K562 (cell line): Measurements from ENCODE around the gene SRCAP. TPM values are rescaled to one million over a fixed set of nuclear protein-coding genes. Genes with fewer than 3 reads are reported as not detected.

Source experiments
- ARID2 ChIP-seq: fragments of 450-650 bp; IDR thresholded peaks from 2 replicates; pipeline ENCODE4 v1.6.1; 2017; ENCODE audit warnings: antibody characterized with exemption, mild to moderate bottlenecking
- CAMTA2 ChIP-seq: fragments of 250-450 bp; sonication (Bioruptor Pico); conservative IDR thresholded peaks from 2 replicates; pipeline ENCODE4 v1.5.1; 2022
- CTBP1 ChIP-seq: fragments of 450-650 bp; IDR thresholded peaks from 2 replicates; pipeline ENCODE4 v1.6.1; 2016; ENCODE audit warnings: borderline replicate concordance
- ERF ChIP-seq: fragments of 450-650 bp; formaldehyde crosslinking; IDR thresholded peaks from 2 replicates; pipeline ENCODE4 v1.4.0; 2020; ENCODE audit warnings: mild to moderate bottlenecking, mixed read lengths
- FIP1L1 ChIP-seq: fragments of 200-400 bp; formaldehyde crosslinking; IDR thresholded peaks from 2 replicates; pipeline ENCODE4 v1.6.1; 2018; ENCODE audit warnings: mild to moderate bottlenecking, low read depth, low read length; ENCODE audit not compliant: poor library complexity, severe bottlenecking
- GTF2F1 ChIP-seq: IDR thresholded peaks from 2 replicates; pipeline ENCODE4 v1.6.1; 2011; ENCODE audit warnings: low read depth, low read length, improper control_type of control experiment
- KLF1 ChIP-seq: fragments of 450-650 bp; IDR thresholded peaks from 2 replicates; pipeline ENCODE4 v1.6.1; 2016; ENCODE audit warnings: missing genetic modification characterization, missing compliant biosample characterization
- L3MBTL2 ChIP-seq: fragments of 450-650 bp; IDR thresholded peaks from 2 replicates; pipeline ENCODE4 v1.6.1; 2016; ENCODE audit warnings: mild to moderate bottlenecking, moderate library complexity
- MXI1 ChIP-seq: IDR thresholded peaks from 2 replicates; pipeline ENCODE4 v1.6.1; 2011; ENCODE audit warnings: low read depth, mild to moderate bottlenecking, improper control_type of control experiment, low read length
- PHB2 ChIP-seq: fragments of 450-650 bp; IDR thresholded peaks from 2 replicates; pipeline ENCODE4 v1.6.1; 2017; ENCODE audit warnings: low read depth
- PHF20 ChIP-seq: fragments of 450-650 bp; IDR thresholded peaks from 2 replicates; pipeline ENCODE4 v1.6.1; 2018; ENCODE audit not compliant: partially characterized antibody
- PHF8 ChIP-seq: fragments of 200-600 bp; sonication (generic); IDR thresholded peaks from 2 replicates; pipeline ENCODE4 v1.6.1; 2012; ENCODE audit warnings: mixed run types, mild to moderate bottlenecking, inconsistent platforms, low read length, moderate library complexity, borderline replicate concordance
- RB1 ChIP-seq: fragments of 450-650 bp; IDR thresholded peaks from 2 replicates; pipeline ENCODE4 v1.6.1; 2017; ENCODE audit warnings: low read depth, mild to moderate bottlenecking
- REST ChIP-seq, 2 experiments: fragments of 450-650 bp; formaldehyde crosslinking in 1 of 2; IDR thresholded peaks; 2 replicates each; pipeline versions ENCODE4 v1.4.0 to v1.6.1; 2014 to 2020; ENCODE audit warnings: mild to moderate bottlenecking in 2 of 2, borderline replicate concordance in 1 of 2, low read depth in 1 of 2
- SMAD4 ChIP-seq: fragments of 250-450 bp; sonication (Bioruptor Pico); conservative IDR thresholded peaks from 2 replicates; pipeline ENCODE4 v1.8.0; 2021; ENCODE audit warnings: inconsistent platforms, mild to moderate bottlenecking, moderate library complexity
- TAF9B ChIP-seq: fragments of 450-650 bp; IDR thresholded peaks from 2 replicates; pipeline ENCODE4 v1.6.1; 2018; ENCODE audit warnings: mild to moderate bottlenecking; ENCODE audit not compliant: partially characterized antibody
- TBP ChIP-seq: optimal IDR thresholded peaks from 2 replicates; pipeline ENCODE3; 2011; ENCODE audit warnings: low read depth, low read length, improper control_type of control experiment
- polyA plus RNA-seq, 8 experiments: library from polyadenylated mRNA; depleted of rRNA in 4 of 8; stranded (reverse) in 5 of 8; unstranded in 3 of 8; fragments of >200 nt; fragmentation: Nextera tagmentation in 2 of 8; fragmentation: Illumina TruSeq in 1 of 8; extraction: Ambion mirVana in 2 of 8; extraction: Trizol in 1 of 8; gene quantifications; 2 replicates each; pipeline versions ENCODE4 v1.2.1 to v1.2.3, GENCODE V29; 2011 to 2014; ENCODE audit warnings: inconsistent platforms in 1 of 8, missing spikeins in 1 of 8
- total RNA-seq, 7 experiments: library from RNA; depleted of rRNA in 6 of 7; stranded (reverse); fragments of >200 nt in 6 of 7; fragmentation: Illumina TruSeq in 2 of 7; extraction: Trizol in 2 of 7; gene quantifications; 2 replicates each; pipeline versions ENCODE4 v1.2.1 to v1.2.3, GENCODE V29; 2011 to 2021; ENCODE audit warnings: low replicate concordance in 1 of 7
- TF ChIP-seq, protein P1 (sequence below): IDR thresholded peaks from 2 replicates; pipeline ENCODE4 v1.6.1; 2011; ENCODE audit warnings: borderline replicate concordance, low read depth, mild to moderate bottlenecking, moderate library complexity, low read length; ENCODE audit not compliant: insufficient read depth, poor library complexity, severe bottlenecking

SRCAP gene
- total and polyA plus RNA-seq, 9 of the 15 experiments (the other 6 are each of a cell fraction or from before 2014, with no cell fraction given), result 0.21 to 62.6 (median 5.8) TPM

DNA sequence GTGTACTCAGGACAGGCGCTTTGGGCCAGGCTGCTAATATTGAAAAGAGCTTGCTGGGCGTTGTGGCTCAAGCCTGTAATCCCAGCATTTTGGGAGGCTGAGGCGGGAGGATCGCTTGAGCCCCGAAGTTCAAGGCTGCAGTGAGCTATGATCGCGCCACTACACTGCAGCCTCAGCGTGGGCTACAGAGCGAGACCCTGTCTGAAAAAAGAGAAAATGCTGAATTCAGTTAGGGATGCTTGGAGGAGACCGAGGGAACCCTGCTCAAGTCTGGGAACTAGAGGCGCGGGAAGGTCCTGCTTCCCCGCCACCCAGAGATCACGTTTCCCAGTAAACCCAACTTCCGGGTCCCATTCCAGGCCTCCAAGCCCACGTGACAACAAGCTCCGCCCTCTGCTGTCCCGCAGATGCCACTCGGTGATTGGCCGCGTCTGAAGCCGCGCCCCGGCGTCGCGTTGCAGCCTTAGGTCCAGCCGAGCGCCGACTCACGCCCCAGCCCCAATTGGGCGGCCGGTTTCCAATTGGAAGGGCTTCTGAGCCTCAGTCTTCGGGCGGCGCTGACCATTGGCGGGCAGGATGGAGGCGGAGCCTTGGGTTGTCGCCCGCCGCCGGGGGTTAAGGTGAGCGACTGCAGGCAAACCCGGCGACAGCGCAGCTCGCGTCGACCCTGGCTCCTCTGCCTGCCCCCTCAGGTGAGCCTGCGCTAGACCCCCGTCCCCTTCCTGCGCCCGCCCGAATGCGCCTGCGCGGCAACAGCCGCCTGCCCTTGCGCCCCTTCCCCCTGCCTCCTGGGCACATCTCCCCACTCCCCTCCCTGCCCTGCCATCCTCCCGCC lies 49.0 kb downstream of the SRCAP start, which contains the start of gene PHKG2 (continued):
- TF ChIP-seq FIP1L1 (no peak), MXI1 (peak; percentile 52), L3MBTL2 (peak; percentile 74; the same call in 1 of the 2 replicates), KLF1 (peak; percentile 53; the same call in 1 of the 2 replicates), RB1 (peak; percentile 48; the same call in 1 of the 2 replicates), CAMTA2 (no peak), GTF2F1 (0 out of 2 replicates have a peak, but pooled peaks have one; percentile 62), TAF9B (peak; percentile 83), PHF8 (peak; percentile 77; the same call in 1 of the 2 replicates), CTBP1 (peak; percentile 47; the same call in 1 of the 2 replicates), PHF20 (peak; percentile 94), TBP (peak; percentile 90), REST (IDR thresholded peaks at IDR 0.05; ENCODE audit: borderline replicate concordance) (peak; percentile 83), REST (CRISPR knock-in tag; IDR thresholded peaks at IDR 0.05; ENCODE audit: low read depth) (no peak), ERF (CRISPR knock-in tag) (peak; percentile 77; the same call in 1 of the 2 replicates), SMAD4 (CRISPR knock-in tag) (peak; percentile 67; the same call in 1 of the 2 replicates), PHB2 (no peak), ARID2 (no peak)
- TF ChIP-seq, protein P1, sequence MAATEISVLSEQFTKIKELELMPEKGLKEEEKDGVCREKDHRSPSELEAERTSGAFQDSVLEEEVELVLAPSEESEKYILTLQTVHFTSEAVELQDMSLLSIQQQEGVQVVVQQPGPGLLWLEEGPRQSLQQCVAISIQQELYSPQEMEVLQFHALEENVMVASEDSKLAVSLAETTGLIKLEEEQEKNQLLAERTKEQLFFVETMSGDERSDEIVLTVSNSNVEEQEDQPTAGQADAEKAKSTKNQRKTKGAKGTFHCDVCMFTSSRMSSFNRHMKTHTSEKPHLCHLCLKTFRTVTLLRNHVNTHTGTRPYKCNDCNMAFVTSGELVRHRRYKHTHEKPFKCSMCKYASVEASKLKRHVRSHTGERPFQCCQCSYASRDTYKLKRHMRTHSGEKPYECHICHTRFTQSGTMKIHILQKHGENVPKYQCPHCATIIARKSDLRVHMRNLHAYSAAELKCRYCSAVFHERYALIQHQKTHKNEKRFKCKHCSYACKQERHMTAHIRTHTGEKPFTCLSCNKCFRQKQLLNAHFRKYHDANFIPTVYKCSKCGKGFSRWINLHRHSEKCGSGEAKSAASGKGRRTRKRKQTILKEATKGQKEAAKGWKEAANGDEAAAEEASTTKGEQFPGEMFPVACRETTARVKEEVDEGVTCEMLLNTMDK, result no peak
